MM.1S (cell line): ENCODE data around the gene SECTM1.

Source experiments
- DNase-seq: peaks from one replicate; pipeline ENCODE4 v3.0.0-alpha.2; 2015
- H2AFZ ChIP-seq: fragments of 300-600 bp; sonication (generic); 2 replicates; pipeline ENCODE4 v1.6.0; 2016; ENCODE audit warnings: antibody characterized with exemption, low read length
- H3F3A ChIP-seq: fragments of 300-600 bp; sonication (generic); 2 replicates; pipeline ENCODE4 v1.6.1; 2016; ENCODE audit warnings: mild to moderate bottlenecking, antibody characterized with exemption, low read length, moderate library complexity, mixed read lengths; ENCODE audit not compliant: insufficient read depth
- H3K27ac ChIP-seq: fragments of 300-600 bp; sonication (generic); 2 replicates; pipeline ENCODE4 v1.5.1; 2016; ENCODE audit warnings: mild to moderate bottlenecking, low read length
- H3K27me3 ChIP-seq: fragments of 300-600 bp; sonication (generic); replicated peaks from 2 replicates; pipeline ENCODE4 v1.6.0; 2016; ENCODE audit warnings: low read length; ENCODE audit not compliant: insufficient read depth
- H3K36me3 ChIP-seq: fragments of 300-600 bp; sonication (generic); replicated peaks from 2 replicates; pipeline ENCODE4 v1.6.1; 2016; ENCODE audit warnings: mild to moderate bottlenecking, low read length, mixed read lengths; ENCODE audit not compliant: insufficient read depth
- H3K4me1 ChIP-seq: fragments of 300-600 bp; sonication (generic); 2 replicates; pipeline ENCODE4 v1.6.1; 2016; ENCODE audit warnings: low read length, mixed read lengths
- H3K4me2 ChIP-seq: fragments of 300-600 bp; sonication (generic); 2 replicates; pipeline ENCODE4 v1.6.0; 2016; ENCODE audit warnings: low read depth, low read length
- H3K4me3 ChIP-seq: fragments of 300-600 bp; sonication (generic); 2 replicates; pipeline ENCODE4 v1.5.1; 2016; ENCODE audit warnings: low read length, mixed read lengths
- H3K79me2 ChIP-seq: fragments of 300-600 bp; sonication (generic); 2 replicates; pipeline ENCODE4 v1.6.1; 2016; ENCODE audit warnings: mixed run types, low read length, mixed read lengths
- H3K9ac ChIP-seq: fragments of 300-600 bp; sonication (generic); 2 replicates; pipeline ENCODE4 v1.6.1; 2016; ENCODE audit warnings: low read length, mixed read lengths
- H3K9me2 ChIP-seq: fragments of 300-600 bp; sonication (generic); replicated peaks from 2 replicates; pipeline ENCODE4 v1.6.1; 2016; ENCODE audit warnings: mild to moderate bottlenecking, low read length, mixed read lengths; ENCODE audit not compliant: insufficient read depth
- H3K9me3 ChIP-seq: fragments of 300-600 bp; sonication (generic); replicated peaks from 2 replicates; pipeline ENCODE4 v1.6.1; 2016; ENCODE audit warnings: mild to moderate bottlenecking, low read length, mixed read lengths; ENCODE audit not compliant: insufficient read depth
- H4K20me1 ChIP-seq: fragments of 300-600 bp; sonication (generic); 2 replicates; pipeline ENCODE4 v1.6.1; 2016; ENCODE audit warnings: mild to moderate bottlenecking, low read length, moderate library complexity, mixed read lengths; ENCODE audit not compliant: insufficient read depth
- EZH2 ChIP-seq: fragments of 300-600 bp; sonication (generic); optimal IDR thresholded peaks from 2 replicates; pipeline ENCODE3; 2017; ENCODE audit warnings: low read depth, mild to moderate bottlenecking, antibody characterized with exemption, low read length, mixed read lengths
- EZH2phosphoT487 ChIP-seq: fragments of 300-600 bp; sonication (generic); IDR thresholded peaks from 2 replicates; pipeline ENCODE4 v1.6.1; 2018; ENCODE audit warnings: antibody characterized with exemption, low read length
- TF ChIP-seq, protein P1 (sequence below): fragments of 300-600 bp; sonication (generic); IDR thresholded peaks from 2 replicates; pipeline ENCODE4 v1.5.1; 2016; ENCODE audit warnings: antibody characterized with exemption, low read length, mixed read lengths

Gene SECTM1

GRCh38 chr17:82291582-82292250 lies 41.9 kb downstream of the SECTM1 start:
- TF ChIP-seq, protein P1, sequence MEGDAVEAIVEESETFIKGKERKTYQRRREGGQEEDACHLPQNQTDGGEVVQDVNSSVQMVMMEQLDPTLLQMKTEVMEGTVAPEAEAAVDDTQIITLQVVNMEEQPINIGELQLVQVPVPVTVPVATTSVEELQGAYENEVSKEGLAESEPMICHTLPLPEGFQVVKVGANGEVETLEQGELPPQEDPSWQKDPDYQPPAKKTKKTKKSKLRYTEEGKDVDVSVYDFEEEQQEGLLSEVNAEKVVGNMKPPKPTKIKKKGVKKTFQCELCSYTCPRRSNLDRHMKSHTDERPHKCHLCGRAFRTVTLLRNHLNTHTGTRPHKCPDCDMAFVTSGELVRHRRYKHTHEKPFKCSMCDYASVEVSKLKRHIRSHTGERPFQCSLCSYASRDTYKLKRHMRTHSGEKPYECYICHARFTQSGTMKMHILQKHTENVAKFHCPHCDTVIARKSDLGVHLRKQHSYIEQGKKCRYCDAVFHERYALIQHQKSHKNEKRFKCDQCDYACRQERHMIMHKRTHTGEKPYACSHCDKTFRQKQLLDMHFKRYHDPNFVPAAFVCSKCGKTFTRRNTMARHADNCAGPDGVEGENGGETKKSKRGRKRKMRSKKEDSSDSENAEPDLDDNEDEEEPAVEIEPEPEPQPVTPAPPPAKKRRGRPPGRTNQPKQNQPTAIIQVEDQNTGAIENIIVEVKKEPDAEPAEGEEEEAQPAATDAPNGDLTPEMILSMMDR = no peak
- TF ChIP-seq EZH2phosphoT487 (no peak), EZH2 (no peak)
- peak overlapping the region; percentile 96 for H3K9ac ChIP-seq
- H3K4me1 ChIP-seq = peaks cover 6% of the 10 kb centered on the region
- no peaks in the 10 kb centered on the region for H3K79me2 ChIP-seq
- H4K20me1 ChIP-seq = no peaks in the 10 kb centered on the region
- H3K4me2 ChIP-seq = peak overlapping the region; percentile 90
- H3K36me3 ChIP-seq = no peaks in the 10 kb centered on the region
- peak overlapping the region; percentile 82 for H3K4me3 ChIP-seq
- H3K27ac ChIP-seq = peak overlapping the region; percentile 89; the same call in 1 of the 2 replicates
- no peak overlapping the region for H2AFZ ChIP-seq
- no peaks in the 10 kb centered on the region for H3K9me3 ChIP-seq
- H3K9me2 ChIP-seq = no peaks in the 10 kb centered on the region
- peaks cover 23% of the 10 kb centered on the region for H3F3A ChIP-seq
- no peak for DNase-seq
- no peaks in the 10 kb centered on the region for H3K27me3 ChIP-seq

- H2AFZ ChIP-seq = peak overlapping the region; percentile 42
- H3F3A ChIP-seq = peaks cover 7% of the 10 kb centered on the region
- no peaks in the 10 kb centered on the region for H3K36me3 ChIP-seq
- TF ChIP-seq EZH2 (no peak), EZH2phosphoT487 (no peak)
- TF ChIP-seq, protein P1 = no peak
- no peak overlapping the region for H3K4me2 ChIP-seq
- H3K4me3 ChIP-seq = no peak overlapping the region
- no peak overlapping the region for H3K9ac ChIP-seq
- no peaks in the 10 kb centered on the region for H3K27me3 ChIP-seq
- no peaks in the 10 kb centered on the region for H3K79me2 ChIP-seq
- H4K20me1 ChIP-seq = no peaks in the 10 kb centered on the region
- peak overlapping the region; percentile 28; the same call in 1 of the 2 replicates for H3K27ac ChIP-seq
- DNase-seq = no peak
- H3K9me3 ChIP-seq = no peaks in the 10 kb centered on the region
- no peaks in the 10 kb centered on the region for H3K4me1 ChIP-seq
- no peaks in the 10 kb centered on the region for H3K9me2 ChIP-seq
These were observed 45.4 kb downstream of the SECTM1 start for GRCh38 chr17:82287868-82288801.

DNA sequence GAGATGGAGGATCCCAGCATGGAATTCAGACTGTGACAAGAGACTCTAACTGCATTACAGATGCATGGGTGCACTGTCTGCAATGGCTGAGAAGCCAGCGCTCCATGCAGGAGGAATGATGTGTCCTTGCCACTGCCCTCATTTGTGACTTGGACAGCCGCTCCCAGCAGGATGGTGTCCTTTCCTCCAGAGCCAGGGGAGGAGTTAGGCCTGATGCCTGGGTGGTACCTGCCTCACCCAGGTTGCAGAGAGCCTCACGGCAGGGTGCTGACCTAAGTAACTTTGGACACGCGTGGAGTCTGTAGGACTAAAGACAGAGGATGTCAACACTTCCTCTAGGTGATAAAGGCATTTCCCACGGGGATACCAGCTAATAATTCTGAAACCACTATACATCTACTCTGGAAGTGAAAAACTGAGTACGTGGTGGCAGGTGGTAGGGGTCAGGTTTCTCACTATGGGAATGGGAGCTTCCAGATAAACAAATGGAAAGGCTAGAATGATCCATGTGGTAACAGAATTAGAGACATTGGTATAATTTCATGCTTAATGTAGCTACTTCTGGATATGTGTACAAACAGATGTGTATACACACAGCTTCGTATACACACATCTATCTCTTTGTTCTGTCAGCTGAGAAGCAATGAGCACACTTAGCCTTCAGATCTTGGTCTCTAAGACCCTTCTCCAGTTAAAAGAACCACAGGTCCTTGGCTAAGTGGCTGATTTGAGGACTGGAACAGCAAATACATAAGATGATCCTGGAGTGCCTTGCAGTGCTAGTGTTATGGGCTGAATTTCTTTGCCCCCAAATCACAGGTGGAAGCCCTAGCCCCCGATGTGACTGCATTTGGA lies 46.3 kb downstream of the SECTM1 start:
- TF ChIP-seq, protein P1 = no peak
- no peak for TF ChIP-seq EZH2
- no peak for TF ChIP-seq EZH2phosphoT487
- Histone ChIP-seq H2AFZ (no peak overlapping the region), H3K4me3 (no peak overlapping the region)

More for the DNA sequence above, 46.3 kb downstream of the SECTM1 start:
- Histone ChIP-seq H3K4me2 (no peak overlapping the region), H3K9me2 (no peaks in the 10 kb centered on the region), H3K36me3 (no peaks in the 10 kb centered on the region), H3K9me3 (no peaks in the 10 kb centered on the region), H4K20me1 (no peaks in the 10 kb centered on the region), H3K27me3 (no peaks in the 10 kb centered on the region), H3F3A (peaks cover 7% of the 10 kb centered on the region), H3K27ac (no peak overlapping the region), H3K4me1 (no peaks in the 10 kb centered on the region), H3K79me2 (no peaks in the 10 kb centered on the region), H3K9ac (no peak overlapping the region)
- DNase-seq = no peak
